Activated T-helper 1 cell treated with Interleukin-2 at 50 U/mL for 16 hours (primary cell): Measurements from ENCODE around the gene ERLIN1.

Experiments
- DNase-seq: peaks from one replicate; pipeline ENCODE4 v3.0.0-alpha.2; 2020; ENCODE audit warnings: low read depth

Gene ERLIN1

DNA sequence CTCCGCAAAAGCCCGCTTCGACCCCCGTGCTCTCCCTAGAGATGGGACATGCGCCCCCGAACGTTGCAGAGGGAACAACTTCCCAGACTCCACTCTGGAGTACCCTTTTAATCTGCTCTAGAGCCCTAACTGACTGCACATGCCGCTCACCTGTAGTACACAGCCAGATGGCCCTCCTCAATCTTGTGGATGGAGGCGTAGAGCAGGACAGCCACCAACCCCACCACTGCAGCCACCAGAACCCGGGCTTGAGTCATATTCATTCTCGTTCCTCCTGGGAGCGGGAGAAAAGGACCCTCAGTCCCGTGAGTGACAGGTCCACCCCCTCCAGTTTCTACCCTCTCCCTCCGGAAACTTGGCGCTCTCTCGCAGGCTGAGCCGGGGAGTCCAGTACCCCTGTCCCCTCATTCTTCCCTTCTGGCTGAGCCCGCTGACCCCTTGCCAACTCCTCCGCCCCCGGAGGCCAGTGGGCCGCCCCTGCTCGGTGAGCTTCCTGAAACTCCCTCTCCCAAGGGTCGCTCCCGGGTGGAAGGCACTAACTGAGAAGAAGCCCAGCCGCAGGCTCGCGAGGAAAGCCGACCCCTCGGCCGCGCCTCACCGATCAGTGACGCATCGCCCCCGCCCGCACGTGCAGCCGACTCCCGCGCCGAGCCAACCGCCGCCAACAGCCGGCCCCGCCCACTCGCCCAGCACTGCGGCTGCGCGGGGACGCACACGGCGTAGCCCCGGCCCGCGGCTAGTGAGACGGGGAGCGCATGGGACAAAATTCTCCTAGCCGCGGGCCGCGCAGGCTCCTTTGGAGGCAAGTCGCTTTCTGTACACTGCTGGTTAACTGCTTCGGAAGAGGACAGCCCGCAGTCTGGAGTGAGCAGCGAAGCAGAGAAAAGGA is at the start of gene ERLIN1:
Gene ERLIN1 (minus strand): TSS at position 666 of the 889 bp plus-strand sequence. CDS start 403 bp downstream, at position 263.
- DNase-seq = peak; percentile 89

DNA sequence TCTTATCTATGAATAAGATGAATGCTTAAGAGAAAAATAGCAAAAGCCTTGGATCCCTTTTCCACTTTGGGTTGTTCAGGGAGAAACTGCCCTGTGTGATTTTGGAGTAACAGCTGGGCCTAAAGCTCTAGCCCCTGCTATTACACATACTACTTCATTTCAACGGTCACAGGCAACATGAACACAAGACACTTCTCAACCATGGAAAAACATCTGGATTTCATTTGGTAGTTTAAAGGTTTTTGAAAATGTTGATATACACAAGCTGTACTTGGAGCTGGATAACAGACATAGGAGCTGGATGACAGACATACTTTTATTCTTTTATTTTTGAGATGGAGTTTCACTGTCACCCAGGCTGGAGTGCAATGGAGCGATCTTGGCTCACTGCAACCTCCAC is 46.3 kb upstream of the ERLIN1 start:
- no peak for DNase-seq

DNA sequence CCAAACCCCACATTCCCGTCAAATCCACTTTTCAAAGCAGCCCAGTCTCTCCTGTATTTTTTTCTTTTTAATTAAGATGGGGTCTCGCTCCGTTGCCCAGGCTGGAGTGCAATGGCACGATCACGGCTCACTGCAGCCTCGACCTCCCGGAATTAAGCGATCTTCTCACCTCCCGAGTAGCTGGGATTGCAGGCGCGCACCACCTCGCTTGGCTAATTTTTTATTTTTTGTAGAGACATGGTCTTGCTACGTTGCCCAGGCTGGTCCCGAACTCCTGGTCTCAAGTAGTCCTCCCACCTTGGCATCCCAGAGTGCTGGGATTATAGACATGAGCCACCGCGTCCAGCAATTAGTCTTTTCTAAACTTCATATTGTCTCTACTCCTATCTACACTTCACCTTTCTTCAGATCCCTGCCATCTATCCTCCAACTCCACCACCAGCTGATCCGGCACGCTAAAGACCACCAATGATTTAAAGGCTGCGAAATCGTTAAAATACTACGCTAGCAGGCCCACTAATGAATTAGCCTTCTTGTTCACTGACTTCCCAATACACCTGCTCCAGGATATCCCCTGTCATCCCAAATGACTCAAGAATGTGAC is 44.1 kb upstream of the ERLIN1 start:
- DNase-seq = no peak

DNA sequence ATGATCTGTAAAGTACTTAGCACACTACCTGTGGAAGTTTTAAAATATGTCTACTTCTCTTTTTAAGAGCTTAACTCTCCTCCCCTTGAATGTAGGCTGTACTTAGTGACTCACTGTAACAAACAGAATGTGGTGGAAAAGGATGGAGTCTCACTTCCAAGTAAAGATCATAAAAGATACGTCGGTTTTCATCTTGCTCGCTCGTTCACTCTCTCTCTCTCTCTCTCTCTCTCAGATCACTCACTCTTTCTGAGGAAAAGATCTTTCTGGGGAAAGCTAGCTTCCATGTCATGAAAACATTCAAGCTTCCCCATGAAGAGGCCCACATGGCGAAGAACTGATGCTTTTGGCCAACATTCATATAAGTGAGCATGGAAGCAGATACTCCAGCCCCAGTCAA is 38.0 kb upstream of the ERLIN1 start:
- DNase-seq = no peak

DNA sequence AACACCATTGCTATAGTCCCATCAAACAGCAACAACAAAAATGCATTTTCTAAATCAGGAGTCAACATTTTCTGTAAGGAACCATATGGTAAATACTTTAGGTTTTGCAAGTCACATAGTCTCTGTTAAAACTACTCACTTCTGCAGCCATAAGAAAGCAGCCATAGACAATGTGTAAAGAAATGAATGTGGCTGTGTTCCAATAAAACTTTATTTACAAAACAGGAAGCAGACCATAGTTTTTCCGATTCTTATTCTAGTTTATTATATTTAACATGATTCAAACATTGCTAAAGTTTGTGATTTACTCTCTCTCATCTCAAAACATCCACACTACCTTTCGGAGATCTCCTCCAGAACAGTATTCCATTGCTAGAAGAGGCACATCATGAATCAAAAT is 36.7 kb upstream of the ERLIN1 start:
- DNase-seq = no peak

DNA sequence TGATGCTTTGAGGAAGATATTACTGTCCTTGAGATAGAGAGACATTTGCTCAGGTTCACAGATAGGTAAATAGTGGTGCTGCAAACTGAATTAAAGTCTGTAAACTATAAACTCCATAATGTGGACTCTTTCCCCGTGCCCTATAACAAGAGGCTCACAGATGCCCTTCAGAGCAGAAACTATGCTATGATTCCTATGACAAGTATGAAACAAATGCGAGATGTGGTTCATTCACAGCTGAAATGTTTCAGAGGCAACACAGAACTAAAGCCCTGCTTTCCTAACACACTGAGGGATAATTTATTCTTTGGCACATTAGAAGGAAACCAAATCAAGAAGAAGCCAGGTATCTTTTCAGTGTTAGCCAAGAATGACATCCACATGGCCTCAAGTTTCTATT is 30.2 kb upstream of the ERLIN1 start:
- DNase-seq = no peak

DNA sequence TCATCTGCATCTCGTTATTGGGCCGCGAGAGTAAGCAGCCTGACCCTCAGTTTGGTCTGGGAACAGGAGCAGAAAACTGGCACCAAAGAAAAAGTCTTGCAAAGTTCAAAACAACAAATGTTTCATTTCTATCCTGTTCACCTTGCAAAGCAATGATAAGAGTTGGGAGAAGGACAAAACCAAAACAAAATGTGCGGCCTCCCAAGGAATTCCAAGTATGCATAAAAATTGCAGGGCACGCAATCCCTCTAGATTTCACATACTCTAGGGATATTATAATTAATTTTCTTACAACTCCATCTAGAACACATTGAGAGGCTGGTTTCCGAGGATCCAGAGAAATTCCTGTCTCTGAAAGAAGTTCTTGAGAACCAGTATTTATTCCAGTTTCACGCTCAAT is 23.5 kb upstream of the ERLIN1 start:
- DNase-seq = no peak

DNA sequence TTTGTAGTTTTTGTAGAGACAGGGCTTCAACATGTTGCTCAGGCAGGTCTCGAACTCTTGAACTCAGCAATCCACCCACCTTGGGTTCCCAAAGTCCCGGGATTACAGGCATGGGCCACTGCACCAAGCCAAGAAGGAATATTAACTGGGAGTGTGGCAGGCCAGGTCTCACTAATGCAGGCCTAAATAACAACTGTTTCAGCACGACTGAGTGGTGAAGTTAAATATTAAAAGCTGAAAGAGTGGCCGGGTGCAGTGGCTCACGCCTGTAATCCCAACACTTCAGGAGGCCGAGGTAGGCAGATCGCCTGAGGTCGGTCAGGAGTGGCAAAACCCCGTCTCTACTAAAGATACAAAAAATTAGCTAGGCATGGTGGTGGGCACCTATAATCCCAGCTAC is 22.4 kb upstream of the ERLIN1 start:
- no peak for DNase-seq

DNA sequence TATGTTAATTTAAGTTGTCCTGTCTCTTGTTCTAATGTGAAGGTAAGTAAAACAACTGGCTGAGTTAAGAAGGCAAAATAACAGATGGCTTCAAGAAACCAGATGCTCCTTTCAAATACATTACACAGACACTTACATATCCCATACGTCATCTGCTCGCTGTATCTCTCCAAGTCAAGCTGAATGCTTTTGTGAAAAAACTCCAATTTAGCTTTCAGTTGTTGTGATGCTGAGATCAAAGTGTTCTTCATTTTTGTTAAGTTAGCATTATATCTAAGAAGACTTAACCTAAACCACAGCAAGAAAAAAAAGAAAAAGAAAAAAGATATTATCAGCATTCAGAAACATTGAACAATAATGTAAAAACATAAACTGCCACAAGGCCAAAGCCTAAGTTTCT is 18.5 kb upstream of the ERLIN1 start:
- no peak for DNase-seq

DNA sequence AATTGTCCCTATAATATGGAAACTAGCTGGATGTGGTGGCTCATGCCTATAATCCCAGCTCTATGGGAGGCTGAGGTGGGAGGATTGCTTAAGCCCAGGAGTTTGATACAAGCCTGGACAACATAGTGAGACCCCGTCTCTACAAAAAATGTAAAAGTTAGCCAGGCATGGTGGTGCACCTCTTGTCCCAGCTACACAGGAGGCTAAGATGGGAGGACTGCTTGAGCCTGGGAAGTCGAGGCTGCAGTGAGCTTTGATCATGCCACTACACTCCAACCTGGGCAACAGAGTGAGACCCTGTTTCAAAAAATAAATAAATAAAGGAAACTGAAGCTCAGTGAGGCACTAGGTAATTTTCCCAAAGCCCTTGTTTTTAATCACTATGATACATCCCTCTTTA is 15.7 kb upstream of the ERLIN1 start:
- DNase-seq = no peak

DNA sequence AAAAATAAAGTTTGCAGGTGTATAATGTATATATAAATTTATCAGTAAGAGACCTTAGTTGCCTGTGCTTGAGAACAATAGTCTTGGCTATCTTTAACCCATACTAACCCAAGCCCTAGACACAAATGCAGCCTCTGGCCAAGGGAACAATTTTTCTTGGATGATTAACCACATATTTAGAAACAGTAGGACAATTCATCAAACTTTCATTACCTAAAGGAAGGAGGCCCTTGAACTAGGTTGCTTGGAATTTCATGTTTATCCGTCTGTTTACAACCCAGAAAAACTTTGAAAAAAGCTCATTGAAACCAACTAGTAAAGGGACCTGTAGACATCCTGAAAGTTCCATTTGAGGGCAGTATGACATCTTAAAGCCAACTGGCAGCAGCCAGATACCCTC is 8.9 kb upstream of the ERLIN1 start:
- DNase-seq = no peak

DNA sequence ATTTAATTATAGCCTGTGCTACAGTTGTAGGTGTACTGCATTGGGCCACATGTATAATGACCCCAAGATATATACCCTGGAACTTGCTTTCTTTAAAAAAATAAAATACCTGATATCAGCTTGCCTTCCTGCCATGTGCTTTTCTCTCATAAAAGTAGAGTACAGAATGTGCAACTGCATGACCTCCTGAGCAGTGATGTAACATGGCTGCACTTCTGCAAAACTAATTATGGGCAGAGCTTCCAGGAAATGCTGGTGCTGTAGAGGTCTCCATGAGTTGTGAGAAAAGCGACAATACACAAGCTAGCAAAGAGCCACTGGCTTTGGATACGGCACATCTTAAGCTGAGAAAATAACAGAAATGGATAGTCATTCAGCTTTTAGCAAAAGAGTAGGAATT is 6.5 kb upstream of the ERLIN1 start:
- no peak for DNase-seq

DNA sequence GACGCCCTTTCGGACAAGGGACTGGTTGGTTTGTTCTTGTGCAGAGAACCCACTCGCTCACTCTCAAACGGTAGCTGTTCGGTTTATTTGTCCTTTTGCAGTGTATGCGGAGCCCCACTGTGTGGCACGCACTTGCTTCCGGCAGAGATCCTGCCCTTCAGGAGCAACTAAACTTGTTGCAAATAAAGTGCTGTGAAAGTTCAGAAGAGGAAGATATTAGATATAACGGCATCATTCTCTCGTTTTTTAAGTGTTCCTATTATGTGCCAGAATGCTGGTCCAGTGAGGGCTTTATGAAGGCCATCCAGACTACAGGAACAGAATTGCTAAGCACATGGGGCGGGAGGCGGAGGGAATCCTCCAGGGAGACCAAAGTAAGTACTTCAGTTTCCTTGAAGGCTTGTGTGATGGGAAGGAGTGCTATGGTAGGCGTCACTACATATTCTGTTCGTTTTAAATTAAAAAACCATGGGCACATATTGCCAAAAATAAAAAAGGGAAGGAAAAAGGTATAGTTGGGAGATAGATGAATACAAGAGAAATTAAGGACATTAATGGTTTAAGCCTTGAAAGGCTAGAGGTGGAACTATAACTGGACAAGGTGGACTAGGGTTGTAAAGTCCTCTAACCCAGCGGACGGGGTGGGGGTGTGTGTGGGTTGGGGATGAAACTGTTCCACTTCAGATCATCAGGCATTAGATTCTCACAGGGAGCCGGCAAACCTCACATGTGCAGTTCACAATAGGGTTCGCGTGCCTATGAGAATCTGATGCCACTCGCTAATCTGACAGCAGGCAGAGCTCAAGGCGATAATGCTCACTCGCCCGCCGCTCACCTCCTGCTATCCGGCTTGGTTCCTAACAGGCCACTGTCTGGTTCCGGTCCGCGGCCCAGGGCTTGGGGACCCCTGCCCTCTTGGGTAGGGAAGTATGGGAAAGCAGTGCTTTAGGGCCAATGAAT is 704 bp upstream of the ERLIN1 start:
- DNase-seq = no peak

DNA sequence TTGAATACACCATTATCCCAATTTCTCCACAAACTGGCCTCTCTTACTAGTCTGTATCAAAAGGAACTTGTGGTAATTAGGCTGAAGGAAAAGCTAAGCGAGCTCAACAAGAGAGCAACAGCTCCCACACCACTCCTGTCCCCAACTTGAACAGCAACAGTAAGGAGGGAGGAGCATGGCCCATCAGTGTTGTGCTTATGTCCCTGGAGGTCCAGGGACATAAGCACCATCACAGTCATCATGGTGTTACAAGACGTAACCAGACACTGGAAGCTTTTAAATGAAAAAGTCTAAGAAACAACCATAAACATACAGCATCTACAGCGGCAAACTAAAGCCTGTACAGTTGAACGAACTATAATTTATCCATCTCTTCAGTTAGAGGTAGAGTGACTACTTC is 989 bp downstream of the ERLIN1 start:
- no peak for DNase-seq

DNA sequence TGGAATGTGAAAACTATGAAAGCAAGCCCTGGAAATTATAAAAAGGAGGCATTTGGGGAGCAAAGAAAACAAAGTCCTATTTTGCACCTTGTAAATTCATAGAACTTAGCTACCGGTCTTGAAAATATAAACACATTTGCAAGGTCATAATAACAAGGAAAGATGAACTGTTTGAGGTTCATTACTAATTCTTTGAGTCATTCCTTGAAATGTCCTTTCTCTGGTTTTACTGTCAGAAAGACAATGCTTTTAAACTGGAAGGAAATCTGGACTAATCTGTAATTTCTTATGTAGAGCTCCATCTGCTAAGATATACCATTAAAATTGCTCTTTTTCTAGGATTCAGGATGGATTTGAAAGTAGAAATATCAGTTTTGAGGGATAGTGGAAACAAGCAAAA is 1.4 kb downstream of the ERLIN1 start:
- no peak for DNase-seq

DNA sequence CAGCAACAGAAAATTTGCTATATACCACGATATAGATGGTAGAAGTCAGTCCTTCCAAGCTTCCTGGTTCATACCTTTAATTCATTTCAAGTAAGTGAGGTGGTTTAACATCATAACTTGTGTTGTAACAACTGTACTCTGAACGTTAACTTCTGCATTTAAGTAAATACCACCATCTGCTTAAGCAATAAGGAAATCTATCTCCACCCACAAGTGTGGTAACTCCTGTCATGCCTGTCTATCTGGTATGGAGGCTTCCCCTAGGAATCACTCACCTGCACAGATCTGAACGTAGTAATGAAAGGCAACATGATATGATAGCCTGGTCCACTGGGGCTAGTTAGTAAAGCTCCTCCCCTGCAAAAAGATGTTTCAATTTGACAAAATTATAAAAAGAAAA is 2.3 kb downstream of the ERLIN1 start:
- DNase-seq = no peak

DNA sequence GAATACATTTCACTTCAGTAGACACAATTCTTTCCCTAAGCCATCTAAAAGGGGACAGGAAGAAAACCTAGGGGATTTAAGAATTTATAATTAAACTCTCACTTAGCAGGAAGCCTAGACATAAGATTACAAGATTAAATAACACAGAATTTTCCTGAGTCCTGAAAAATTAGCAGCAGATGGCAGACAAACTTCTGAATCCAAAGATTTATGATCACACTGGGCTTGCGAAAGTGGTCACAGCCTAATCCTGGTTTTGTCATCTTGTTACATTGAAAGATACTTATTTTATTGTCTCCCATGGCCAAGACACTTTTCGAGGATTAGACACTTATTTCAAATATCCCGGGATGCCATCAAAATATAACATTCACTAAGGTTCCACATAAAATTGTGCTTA is 2.9 kb downstream of the ERLIN1 start:
- no peak for DNase-seq

DNA sequence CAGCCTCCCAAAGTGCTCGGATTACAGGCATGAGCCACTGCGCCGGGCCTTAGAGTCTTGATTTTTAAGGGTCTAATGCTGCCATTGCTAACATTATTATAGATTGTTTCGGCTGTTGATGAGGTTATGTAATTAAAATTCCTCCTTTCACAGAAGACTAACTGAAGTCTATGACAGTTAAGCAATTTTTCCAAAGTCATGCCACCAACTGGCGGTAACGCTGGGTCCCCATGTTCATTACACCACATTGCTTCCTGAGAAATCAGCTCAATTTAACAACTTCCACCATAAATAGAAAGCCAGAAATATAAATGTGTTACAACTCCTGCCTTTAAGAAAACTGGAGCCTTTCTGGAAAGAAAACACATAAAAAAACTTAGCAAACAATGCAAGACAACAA is 3.5 kb downstream of the ERLIN1 start:
- DNase-seq = no peak

DNA sequence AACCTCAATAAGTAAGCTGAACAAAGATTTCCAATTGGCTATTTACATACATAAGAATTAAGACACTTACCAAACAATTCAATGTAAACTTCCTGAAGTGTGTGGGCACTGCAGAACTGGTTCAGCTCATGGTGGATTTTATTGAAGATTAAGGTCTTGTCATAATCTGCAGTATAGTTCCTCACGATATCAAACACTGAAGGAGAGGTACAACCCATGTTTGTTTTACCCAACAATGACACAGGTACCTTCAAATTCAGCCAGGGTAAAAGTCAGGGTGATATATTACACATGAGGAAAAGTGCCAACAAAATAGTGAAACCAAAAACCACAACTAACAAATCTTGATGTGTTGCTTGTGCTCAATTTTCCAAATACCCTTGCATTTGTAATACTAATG is 10.0 kb downstream of the ERLIN1 start:
- no peak for DNase-seq

DNA sequence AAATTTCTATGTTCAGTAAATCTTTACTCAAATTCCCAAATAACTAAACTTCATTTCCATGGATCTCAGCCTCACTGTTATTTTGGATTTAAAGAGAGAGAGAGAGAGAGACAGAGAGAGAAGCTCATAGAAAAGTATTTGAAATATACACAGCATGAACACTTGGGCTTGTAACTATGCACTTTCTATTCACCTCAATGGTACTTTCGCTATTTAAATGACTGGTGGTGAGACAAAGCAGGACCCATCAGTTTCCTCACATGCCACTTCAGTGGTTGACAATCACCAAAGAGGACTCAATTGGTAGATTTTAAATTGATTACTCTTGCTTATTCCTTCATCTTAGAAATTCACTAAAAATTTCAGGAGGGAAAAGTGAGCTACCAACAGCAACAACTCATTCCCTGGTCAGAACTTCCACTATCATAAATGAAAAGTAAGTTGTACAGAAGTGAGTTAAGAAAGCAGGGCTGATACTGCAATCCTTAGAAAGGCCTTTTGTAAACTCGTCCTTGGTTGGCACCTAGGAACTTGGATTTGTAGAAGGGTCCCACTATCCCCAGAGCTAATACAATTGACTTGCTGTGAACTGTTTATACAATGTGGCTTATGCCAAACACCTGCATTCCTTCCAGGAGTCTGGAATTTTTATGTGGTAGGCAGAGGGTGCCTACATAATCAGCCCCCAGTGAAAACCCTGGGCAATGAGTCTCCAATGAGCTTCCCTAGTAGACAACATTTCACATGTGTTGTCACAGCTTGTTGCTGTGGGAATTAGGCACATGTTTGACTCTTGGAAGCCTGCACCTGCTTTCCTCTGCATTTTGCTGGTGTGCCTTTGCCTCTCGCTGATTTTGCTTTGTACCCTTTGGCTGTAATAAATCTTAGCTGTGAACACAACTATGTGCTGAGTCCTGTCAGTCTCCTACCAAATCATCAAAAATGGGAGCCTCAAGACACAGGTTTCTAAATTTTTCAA is 10.8 kb downstream of the ERLIN1 start:
- no peak for DNase-seq

DNA sequence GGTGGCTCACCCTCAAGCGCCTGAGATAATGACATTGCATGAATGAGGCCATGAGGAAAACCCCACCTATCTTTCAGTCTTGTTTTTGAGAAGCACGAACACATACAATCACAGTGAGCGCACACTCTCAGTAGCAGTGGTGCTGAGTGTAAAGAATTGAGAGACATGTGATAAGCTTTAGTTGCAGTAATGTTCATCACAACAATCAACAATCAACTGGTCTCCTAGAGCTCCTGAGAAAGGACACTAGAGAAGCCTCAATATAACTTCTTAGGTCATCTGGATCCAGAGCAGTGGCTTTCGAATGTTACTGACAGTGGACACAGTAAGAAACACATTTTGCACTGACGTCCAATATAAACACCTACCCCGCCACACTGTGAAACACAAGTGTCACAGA is 12.8 kb downstream of the ERLIN1 start:
- DNase-seq = no peak
